HG03575 (cell line): ENCODE data around the gene MAGI2.

Source experiments
- ATAC-seq: cut with Tn5 transposase; IDR thresholded peaks from one replicate; pipeline ENCODE4 v1.9.1; 2021; ENCODE audit not compliant: unreplicated experiment, insufficient number of reproducible peaks, low FRiP score; ENCODE audit errors: extremely low read depth

MAGI2 gene

GRCh38 chr7:78679112-78679876 is 774.2 kb downstream of the MAGI2 start:
- no peak for ATAC-seq

GRCh38 chr7:78677391-78677790 is 776.1 kb downstream of the MAGI2 start:
- ATAC-seq: no peak

GRCh38 chr7:78675511-78675910 is 778.0 kb downstream of the MAGI2 start:
- ATAC-seq: no peak

- ATAC-seq: no peak
These were observed 780.2 kb downstream of the MAGI2 start for GRCh38 chr7:78673272-78673671.

GRCh38 chr7:78662939-78663338 is 790.5 kb downstream of the MAGI2 start:
- ATAC-seq: no peak

GRCh38 chr7:78649976-78650375 is 803.5 kb downstream of the MAGI2 start:
- ATAC-seq: no peak

GRCh38 chr7:78649236-78649635 is 804.2 kb downstream of the MAGI2 start:
- ATAC-seq: no peak

- ATAC-seq: no peak
These were observed 810.7 kb downstream of the MAGI2 start for GRCh38 chr7:78642751-78643150.

- no peak for ATAC-seq
These were observed 815.1 kb downstream of the MAGI2 start for GRCh38 chr7:78638364-78638763.

- ATAC-seq: no peak
These were observed 816.7 kb downstream of the MAGI2 start for GRCh38 chr7:78636727-78637126.

- ATAC-seq: no peak
These were observed 818.3 kb downstream of the MAGI2 start for GRCh38 chr7:78635026-78635793.

GRCh38 chr7:78634093-78634492 is 819.4 kb downstream of the MAGI2 start:
- no peak for ATAC-seq

GRCh38 chr7:78620920-78621319 is 832.5 kb downstream of the MAGI2 start:
- ATAC-seq: no peak

- ATAC-seq: no peak
These were observed 836.9 kb downstream of the MAGI2 start for GRCh38 chr7:78616539-78616938.

- no peak for ATAC-seq
These were observed 844.2 kb downstream of the MAGI2 start for GRCh38 chr7:78609281-78609680.

GRCh38 chr7:78607099-78607498 is 846.4 kb downstream of the MAGI2 start:
- ATAC-seq: no peak

GRCh38 chr7:78605119-78605518 is 848.3 kb downstream of the MAGI2 start:
- no peak for ATAC-seq

- ATAC-seq: no peak
These were observed 851.7 kb downstream of the MAGI2 start for GRCh38 chr7:78601728-78602127.

- ATAC-seq: no peak
These were observed 859.3 kb downstream of the MAGI2 start for GRCh38 chr7:78594156-78594555.

- ATAC-seq: no peak
These were observed 865.1 kb downstream of the MAGI2 start for GRCh38 chr7:78588393-78588792.
